SJCRH30 (cell line): ENCODE data around the gene CCDC32. TPM values are rescaled to one million over a fixed set of nuclear protein-coding genes. Genes with fewer than 3 reads are reported as not detected.
"Not testable (repeated sequence)": the region's sequence is repeated elsewhere in the genome, so short reads cannot be mapped to it uniquely, and the experiment has no call there.

ENCODE experiments used
- DNase-seq, 2 experiments: peaks; one replicate each; pipeline ENCODE4 v3.0.0-alpha.2; 2015 to 2020
- H3K27ac ChIP-seq: fragments of 250-450 bp; sonication (Bioruptor Pico); 2 replicates; pipeline ENCODE4 v1.5.1; 2020; ENCODE audit warnings: mild to moderate bottlenecking, moderate library complexity
- H3K27me3 ChIP-seq: fragments of 250-450 bp; sonication (Bioruptor Pico); 2 replicates; pipeline ENCODE4 v1.5.1; 2020; ENCODE audit warnings: mild to moderate bottlenecking, moderate library complexity
- H3K36me3 ChIP-seq: fragments of 250-450 bp; sonication (Bioruptor Pico); 2 replicates; pipeline ENCODE4 v1.5.1; 2020; ENCODE audit warnings: mild to moderate bottlenecking, moderate library complexity
- H3K4me1 ChIP-seq: fragments of 250-450 bp; sonication (Bioruptor Pico); 2 replicates; pipeline ENCODE4 v1.5.1; 2020; ENCODE audit warnings: mild to moderate bottlenecking, moderate library complexity
- H3K4me3 ChIP-seq: fragments of 250-450 bp; sonication (Bioruptor Pico); 2 replicates; pipeline ENCODE4 v1.5.1; 2020; ENCODE audit warnings: mild to moderate bottlenecking, moderate library complexity
- H3K9me3 ChIP-seq: fragments of 250-450 bp; sonication (Bioruptor Pico); replicated peaks from 2 replicates; pipeline ENCODE4 v1.5.1; 2020; ENCODE audit warnings: mild to moderate bottlenecking, moderate library complexity
- total RNA-seq: library from RNA; depleted of rRNA; stranded (reverse); fragments of >200 nt; shearing (Covaris generic); gene quantifications from 2 replicates; pipeline ENCODE4 v1.2.3, GENCODE V29; 2014

The CCDC32 gene
- total RNA-seq, 1 experiment from 2014 or later: 16.8 TPM

DNA sequence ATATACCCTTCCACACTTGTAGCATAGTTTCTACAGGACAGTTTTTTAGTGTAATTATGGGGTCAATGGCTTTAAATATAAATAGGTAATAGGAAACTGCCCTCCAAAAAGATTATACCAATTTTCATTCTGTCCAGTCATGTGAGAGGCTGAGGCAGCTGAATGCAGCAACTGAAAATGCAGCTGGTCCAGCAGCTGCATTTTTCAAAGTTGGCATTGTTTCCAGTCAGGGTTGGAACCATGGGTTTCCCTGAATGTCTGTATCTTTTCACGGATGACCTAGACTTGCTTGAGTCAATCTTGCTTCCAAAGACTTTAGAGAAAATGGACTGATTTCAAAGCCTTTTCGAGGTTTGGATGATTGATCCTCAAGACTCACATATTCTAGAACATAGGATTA lies 19.3 kb upstream of the CCDC32 start:
- DNase-seq: peak; percentile 66 to 87
- Histone ChIP-seq H3K4me1 (peaks cover 7% of the 10 kb centered on the region), H3K4me3 (no peak overlapping the region), H3K9me3 (no peaks in the 10 kb centered on the region), H3K27me3 (no peaks in the 10 kb centered on the region), H3K36me3 (no peaks in the 10 kb centered on the region), H3K27ac (peak overlapping the region; percentile 49)

DNA sequence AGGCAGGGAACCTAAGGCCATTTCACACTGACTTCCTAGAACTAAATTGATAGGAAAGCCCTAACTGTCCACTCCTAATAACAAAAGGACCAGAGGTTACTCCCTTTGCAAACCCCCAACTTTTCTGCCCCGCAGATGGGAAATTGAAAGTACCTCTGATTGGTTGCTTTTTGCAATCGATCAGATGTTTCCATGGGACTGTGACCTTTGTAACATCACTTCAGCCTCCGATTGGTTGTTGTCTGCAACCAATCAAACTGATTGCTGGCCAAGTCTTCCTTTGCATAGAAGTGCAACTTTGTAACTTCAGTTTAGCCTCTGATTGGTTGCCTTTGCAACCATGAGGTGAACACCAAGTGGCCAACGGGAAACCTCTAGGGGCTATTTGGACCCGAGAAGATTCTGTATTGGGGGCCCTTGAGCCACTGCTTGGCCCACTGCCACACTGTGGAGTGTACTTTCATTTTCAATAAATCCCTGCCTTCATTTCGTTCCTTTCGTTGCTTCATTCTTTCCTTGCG lies 17.9 kb upstream of the CCDC32 start:
- Histone ChIP-seq H3K27me3 (no peaks in the 10 kb centered on the region), H3K9me3 (no peaks in the 10 kb centered on the region), H3K36me3 (no peaks in the 10 kb centered on the region), H3K4me1 (peaks cover 7% of the 10 kb centered on the region), H3K27ac (no peak overlapping the region), H3K4me3 (no peak overlapping the region)
- DNase-seq: no peak

DNA sequence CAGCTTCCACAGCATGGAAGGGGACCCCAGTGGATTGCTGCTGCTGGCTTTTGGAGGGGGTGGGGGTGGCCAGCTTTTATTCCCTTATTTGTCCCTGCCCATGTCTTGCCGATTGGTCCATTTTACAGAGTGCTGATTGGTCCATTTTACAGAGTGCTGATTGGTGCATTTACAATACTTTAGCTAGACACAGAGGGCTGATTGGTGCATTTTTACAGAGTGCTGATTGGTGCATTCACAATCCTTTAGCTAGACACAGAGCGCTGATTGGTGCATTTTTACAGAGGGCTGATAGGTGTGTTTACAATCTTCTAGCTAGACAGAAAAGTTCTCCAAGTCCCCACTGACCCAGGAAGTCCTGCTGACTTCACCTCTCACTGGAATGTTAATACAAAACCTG lies 17.0 kb upstream of the CCDC32 start:
- H3K27ac ChIP-seq, H3K4me1 ChIP-seq, H3K27me3 ChIP-seq, H3K4me3 ChIP-seq, H3K36me3 ChIP-seq, DNase-seq, H3K9me3 ChIP-seq: not testable (repeated sequence)

DNA sequence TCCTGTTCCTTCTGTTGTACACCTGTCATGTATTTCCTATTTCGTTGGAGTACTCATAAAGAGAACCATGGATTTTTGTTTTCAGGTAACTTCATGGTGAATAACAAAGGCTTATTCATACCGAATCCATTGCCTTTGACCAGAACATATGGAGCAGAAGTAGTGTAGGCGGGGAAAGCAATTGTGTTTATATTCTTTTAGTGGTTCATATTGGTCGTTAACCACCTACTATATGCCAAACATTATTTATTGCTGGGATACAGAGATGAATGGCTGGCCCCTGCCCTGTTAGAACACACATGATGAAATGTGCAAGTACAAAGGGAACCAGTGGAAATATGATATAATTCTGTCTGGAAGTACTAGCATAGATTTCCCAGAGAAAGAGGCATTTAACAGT lies 14.1 kb upstream of the CCDC32 start:
- Histone ChIP-seq H3K27ac (no peak overlapping the region), H3K4me1 (no peaks in the 10 kb centered on the region), H3K4me3 (no peak overlapping the region), H3K36me3 (peaks cover 9% of the 10 kb centered on the region; the same call in 1 of the 2 replicates), H3K27me3 (no peaks in the 10 kb centered on the region), H3K9me3 (no peaks in the 10 kb centered on the region)
- no peak for DNase-seq

DNA sequence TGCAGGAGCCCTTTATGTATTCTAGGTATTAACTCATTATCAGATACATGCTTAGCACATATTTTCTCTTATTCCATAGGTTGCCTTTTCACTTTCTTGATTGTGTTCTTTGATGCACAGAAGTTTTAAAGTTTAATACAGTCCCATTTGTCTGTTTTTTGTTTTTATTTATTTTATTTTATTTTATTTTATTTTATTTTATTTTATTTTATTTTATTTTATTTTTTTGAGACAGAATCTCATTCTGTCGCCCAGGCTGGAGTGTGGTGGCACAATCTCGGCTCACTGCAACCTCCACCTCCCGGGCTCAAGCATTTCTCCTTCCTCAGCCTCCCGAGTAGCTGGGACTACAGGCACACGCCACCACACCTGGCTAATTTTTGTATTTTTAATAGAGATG lies 12.1 kb upstream of the CCDC32 start:
- not testable (repeated sequence) for H3K27me3 ChIP-seq, H3K4me1 ChIP-seq, DNase-seq, H3K9me3 ChIP-seq, H3K4me3 ChIP-seq, H3K27ac ChIP-seq
- H3K36me3 ChIP-seq: peaks cover 13% of the 10 kb centered on the region

DNA sequence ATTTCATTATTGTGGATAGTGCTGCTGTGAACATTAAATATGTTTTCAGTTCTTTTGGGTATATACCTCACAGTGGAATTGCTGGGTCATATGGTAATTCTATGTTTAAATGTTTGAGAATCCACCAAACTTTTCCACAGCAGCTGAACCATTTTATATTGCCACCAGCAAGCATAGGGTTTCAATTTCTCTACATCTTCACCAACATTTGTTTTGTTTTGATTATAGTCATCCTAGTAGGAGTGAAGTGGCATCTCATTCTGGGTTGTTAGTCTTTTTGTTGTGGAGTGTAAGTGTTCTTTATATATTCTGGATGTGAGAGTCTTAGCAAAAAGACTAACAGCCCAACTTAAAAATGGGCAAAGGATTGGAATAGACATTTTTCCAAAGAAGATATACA lies 10.3 kb upstream of the CCDC32 start:
- Histone ChIP-seq H3K4me3 (no peak overlapping the region), H3K4me1 (peaks cover 5% of the 10 kb centered on the region; the same call in 1 of the 2 replicates), H3K9me3 (no peaks in the 10 kb centered on the region), H3K27me3 (no peaks in the 10 kb centered on the region), H3K36me3 (peaks cover 17% of the 10 kb centered on the region), H3K27ac (no peak overlapping the region)
- DNase-seq: no peak

DNA sequence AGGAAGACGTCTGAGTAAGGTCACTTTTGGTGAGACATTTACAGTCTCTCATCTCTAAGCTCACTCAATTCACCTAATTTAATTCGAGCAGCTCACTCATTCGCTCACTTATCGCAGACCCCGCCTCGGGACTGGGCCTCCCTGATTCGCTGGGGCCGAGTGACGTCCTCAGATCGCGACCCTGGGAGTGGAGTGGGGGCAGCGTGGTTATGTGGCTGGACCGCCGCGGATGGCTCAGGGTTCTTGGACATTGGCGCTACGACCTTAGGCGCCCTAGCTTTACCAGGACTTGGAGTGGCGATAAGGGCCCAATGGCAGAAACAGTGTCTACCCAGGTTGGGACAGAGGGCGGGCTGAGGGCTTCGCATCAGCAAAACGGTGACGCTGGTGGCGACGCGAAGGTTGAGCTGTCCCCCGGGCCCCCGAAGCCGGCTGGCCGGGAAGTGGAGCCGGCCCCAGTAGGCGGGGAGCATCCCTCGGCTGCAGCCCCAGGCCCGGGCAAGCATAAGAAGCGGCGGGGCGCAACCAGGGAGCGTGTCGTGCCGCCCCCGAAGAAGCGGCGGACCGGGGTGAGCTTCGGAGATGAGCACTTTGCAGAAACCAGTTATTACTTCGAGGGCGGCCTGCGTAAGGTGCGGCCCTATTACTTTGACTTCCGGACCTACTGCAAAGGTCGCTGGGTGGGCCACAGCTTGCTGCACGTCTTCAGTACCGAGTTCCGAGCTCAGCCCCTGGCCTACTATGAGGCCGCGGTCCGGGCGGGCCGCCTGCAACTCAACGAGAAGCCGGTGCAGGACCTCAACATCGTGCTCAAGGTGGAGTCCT lies 4.5 kb upstream of the CCDC32 start, which contains the start of gene RPUSD2:
Gene RPUSD2 (plus strand): TSS at position 171 of the 825 bp plus-strand sequence. CDS start 39 bp downstream, at position 210.
- H3K27me3 ChIP-seq: no peaks in the 10 kb centered on the region
- peaks cover 12% of the 10 kb centered on the region for H3K36me3 ChIP-seq
- peak within 1 kb of the TSS; percentile 39 for H3K27ac ChIP-seq
- no peaks in the 10 kb centered on the region for H3K9me3 ChIP-seq
- peak; percentile 91 to 92 for DNase-seq
- H3K4me1 ChIP-seq: peaks cover 7% of the 10 kb centered on the region; the same call in 1 of the 2 replicates
- H3K4me3 ChIP-seq: peak within 1 kb of the TSS; percentile 76

DNA sequence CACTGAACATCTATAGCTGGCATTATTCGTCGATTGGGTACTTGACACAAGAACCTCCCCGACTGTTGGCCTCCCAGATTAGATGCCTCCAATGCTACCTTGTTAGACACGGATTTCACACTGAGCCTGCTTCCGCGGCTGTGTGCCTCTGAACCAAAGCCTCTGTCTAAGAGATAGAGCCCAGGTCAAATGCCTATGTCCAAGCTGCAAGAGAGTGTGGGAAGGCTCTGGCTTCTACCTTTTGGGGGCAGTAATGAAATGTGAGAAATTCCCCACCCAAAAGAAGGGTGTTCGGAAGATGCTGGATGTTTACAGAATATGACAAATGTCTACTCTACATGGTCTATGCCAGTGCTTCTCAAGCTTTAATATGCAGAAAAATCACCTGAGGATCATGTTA lies 2.3 kb upstream of the CCDC32 start:
- Histone ChIP-seq H3K36me3 (peaks cover 4% of the 10 kb centered on the region), H3K27ac (no peak overlapping the region), H3K4me1 (peaks cover 7% of the 10 kb centered on the region; the same call in 1 of the 2 replicates), H3K27me3 (no peaks in the 10 kb centered on the region), H3K9me3 (no peaks in the 10 kb centered on the region), H3K4me3 (no peak overlapping the region)
- peak in 1 of 2 experiments; percentile 51 for DNase-seq

DNA sequence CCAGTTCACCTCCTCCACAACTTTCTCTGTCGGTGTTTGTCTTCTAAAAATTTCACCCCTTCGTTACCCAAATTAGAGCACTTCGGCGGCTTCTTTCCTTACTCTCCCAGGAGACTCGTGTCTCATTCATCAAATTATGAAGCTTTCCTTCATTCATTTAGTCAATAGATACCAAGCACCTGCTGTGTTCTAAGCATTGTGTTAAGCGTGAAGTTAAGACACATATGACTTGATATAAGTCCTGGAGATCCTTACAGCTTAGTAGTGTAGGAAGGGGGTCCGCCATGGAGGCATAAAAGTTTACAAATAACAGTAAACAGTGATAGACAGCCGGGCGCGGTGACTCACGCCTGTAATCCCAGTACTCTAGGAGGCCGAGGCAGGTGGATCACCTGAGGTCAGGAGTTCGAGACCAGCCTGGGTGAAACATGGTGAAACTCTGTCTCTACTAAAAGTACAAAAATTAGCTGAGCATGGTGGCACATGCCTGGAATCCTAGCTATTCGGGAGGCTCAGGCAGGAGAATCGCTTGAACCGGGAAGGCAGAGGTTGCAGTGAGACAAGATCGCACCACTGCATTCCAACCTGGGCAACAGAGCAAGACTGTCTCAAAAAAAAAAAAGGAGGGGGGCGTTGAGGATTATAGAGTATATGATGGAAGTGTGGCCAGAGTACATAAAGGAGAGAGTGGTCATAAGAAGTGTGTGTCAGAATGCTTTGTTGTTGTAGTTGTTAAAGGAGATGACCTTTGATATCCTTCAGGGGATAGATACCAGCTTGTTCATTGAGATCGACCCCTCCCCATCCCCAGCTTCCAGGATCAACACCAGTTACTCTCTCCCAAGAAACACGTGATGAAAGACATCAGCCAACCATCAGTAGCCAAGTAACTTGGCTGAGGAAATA lies 744 bp upstream of the CCDC32 start:
- DNase-seq: no peak
- Histone ChIP-seq H3K4me3 (peak overlapping the region; percentile 72), H3K27ac (no peak overlapping the region), H3K4me1 (peaks cover 6% of the 10 kb centered on the region; the same call in 1 of the 2 replicates), H3K36me3 (no peaks in the 10 kb centered on the region), H3K27me3 (no peaks in the 10 kb centered on the region), H3K9me3 (no peaks in the 10 kb centered on the region)

DNA sequence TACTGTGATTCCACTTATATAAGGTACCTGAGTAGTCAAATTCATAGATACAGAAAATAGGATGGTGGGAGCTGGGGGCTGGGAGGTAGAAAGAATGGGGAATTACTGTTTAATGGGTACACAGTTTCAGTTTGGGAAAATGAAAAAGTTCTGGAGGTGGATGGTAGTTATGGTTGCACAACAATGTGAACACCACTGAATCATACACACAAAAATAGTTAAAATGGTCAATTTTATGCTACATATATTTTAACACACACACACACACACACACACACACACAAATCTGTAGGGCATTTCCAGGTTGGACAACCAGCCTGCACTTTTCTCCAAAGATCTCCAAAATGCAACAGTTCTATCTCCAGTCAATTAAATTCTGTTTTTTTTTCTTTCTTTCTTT lies 1.4 kb downstream of the CCDC32 start:
- no peaks in the 10 kb centered on the region for H3K27me3 ChIP-seq
- no peak overlapping the region for H3K4me3 ChIP-seq
- no peaks in the 10 kb centered on the region for H3K4me1 ChIP-seq
- H3K27ac ChIP-seq: no peak overlapping the region
- no peak for DNase-seq
- no peaks in the 10 kb centered on the region for H3K36me3 ChIP-seq
- no peaks in the 10 kb centered on the region for H3K9me3 ChIP-seq

DNA sequence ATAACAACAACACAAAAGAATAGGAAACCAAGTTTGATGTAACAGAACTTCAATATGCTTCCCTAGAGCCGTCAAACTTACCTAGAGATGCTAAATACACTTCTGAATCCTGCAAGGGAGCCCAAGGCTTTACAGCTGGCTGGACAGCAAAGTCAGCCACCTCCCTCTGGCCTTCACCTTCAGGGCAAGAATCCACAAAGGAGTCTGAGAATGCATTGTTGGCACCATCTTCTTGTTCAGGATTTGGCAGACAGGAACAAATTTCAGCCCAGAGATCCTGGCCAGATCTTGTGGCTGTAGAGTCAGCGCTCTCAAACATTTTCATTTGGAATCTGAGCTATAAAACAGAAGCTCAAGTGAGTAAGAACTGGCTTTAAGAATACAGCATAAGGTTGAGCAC lies 2.2 kb downstream of the CCDC32 start:
- no peak overlapping the region for H3K4me3 ChIP-seq
- DNase-seq: no peak
- no peaks in the 10 kb centered on the region for H3K36me3 ChIP-seq
- H3K27me3 ChIP-seq: no peaks in the 10 kb centered on the region
- H3K27ac ChIP-seq: no peak overlapping the region
- no peaks in the 10 kb centered on the region for H3K4me1 ChIP-seq
- H3K9me3 ChIP-seq: no peaks in the 10 kb centered on the region

DNA sequence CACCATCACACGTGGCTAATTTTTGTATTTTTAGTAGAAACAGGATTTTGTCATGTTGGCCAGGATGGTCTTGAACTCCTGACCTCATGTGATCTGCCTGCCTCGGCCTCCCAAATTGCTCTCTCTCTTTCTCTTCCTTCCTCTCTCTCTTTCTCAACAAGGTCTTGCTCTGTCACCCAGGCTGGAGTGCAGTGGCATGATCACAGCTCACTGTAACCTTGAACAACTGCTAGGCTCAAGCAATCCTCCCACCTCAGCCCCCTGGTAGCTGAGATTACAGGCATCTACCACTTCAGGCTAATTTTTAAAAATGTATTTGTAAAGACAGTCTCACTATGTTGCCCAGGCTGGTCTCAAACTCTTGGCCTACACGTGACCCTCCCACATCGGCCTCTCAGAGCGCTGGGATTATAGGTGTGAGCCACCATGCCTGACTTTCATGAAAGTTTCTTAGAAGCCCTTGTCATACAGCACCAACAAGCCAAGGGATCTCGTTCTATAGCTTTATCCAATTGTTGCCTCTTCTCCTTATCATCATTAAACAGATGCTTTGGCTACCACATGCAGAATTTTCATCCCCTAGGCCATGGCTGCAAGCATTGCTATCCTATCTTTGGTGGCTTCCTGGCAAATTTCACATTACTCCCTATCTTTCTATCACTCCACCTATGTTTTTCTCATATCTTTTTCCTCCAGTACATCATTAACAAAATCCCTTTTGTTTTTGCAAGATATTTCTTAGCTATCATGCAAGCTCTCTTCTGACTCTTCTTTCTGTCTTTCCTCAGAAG lies 5.7 kb downstream of the CCDC32 start:
- Histone ChIP-seq H3K27ac (no peak overlapping the region), H3K9me3 (no peaks in the 10 kb centered on the region), H3K36me3 (no peaks in the 10 kb centered on the region), H3K27me3 (no peaks in the 10 kb centered on the region), H3K4me3 (no peak overlapping the region), H3K4me1 (0 out of 2 replicates have a peak, but pooled peaks cover 1% of the 10 kb centered on the region)
- no peak for DNase-seq

DNA sequence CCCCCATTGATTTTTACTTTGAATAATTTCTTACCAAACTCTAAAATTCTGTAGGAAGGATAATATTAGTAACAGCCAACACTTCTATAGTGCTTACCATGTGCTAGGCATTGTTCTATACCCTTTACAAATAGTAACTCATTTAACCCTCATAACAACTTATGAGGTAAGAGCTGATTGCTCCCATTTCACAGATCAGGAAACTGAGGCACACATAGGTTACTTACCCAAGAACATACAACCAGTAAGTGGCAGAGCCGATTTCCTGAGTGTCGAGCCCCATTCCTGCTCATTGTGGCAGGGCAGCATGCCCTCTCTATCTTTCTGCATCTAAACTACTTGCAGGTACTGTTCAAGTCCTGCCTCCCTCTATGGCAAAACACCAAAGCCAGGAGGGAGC lies 9.0 kb downstream of the CCDC32 start:
- Histone ChIP-seq H3K36me3 (no peaks in the 10 kb centered on the region), H3K9me3 (no peaks in the 10 kb centered on the region), H3K27ac (no peak overlapping the region), H3K4me1 (peaks cover 4% of the 10 kb centered on the region; the same call in 1 of the 2 replicates), H3K4me3 (no peak overlapping the region), H3K27me3 (no peaks in the 10 kb centered on the region)
- no peak for DNase-seq

DNA sequence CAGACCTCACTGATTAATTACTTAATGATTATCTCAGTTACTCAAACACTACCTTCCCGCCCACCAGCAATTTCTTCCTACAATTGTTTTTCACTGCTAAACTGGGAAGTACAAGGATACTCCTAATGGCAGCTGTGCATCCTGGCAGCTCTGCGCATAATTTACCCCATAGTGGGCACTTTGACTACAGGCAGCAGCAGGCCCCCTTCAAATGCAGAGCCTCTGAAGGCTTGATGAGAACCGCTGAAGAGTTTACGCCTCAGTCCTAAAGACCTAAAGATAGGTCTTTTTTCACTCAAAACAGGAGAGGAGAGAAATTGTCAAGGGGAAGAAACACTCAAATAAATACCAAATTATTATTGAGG lies 10.7 kb downstream of the CCDC32 start:
- Histone ChIP-seq H3K4me1 (peaks cover 4% of the 10 kb centered on the region; the same call in 1 of the 2 replicates), H3K36me3 (no peaks in the 10 kb centered on the region), H3K9me3 (no peaks in the 10 kb centered on the region), H3K27ac (no peak overlapping the region), H3K4me3 (no peak overlapping the region), H3K27me3 (no peaks in the 10 kb centered on the region)
- DNase-seq: no peak
